Measurements from ENCODE around the gene MINDY4. TPM values are rescaled to one million over a fixed set of nuclear protein-coding genes. Genes with fewer than 3 reads are reported as not detected.

Gene MINDY4
- total and polyA plus RNA-seq, 2 of the 8 experiments (the other 6 are each of a cell fraction or from before 2014, with no cell fraction given): 1.3 to 3.6 TPM

DNA sequence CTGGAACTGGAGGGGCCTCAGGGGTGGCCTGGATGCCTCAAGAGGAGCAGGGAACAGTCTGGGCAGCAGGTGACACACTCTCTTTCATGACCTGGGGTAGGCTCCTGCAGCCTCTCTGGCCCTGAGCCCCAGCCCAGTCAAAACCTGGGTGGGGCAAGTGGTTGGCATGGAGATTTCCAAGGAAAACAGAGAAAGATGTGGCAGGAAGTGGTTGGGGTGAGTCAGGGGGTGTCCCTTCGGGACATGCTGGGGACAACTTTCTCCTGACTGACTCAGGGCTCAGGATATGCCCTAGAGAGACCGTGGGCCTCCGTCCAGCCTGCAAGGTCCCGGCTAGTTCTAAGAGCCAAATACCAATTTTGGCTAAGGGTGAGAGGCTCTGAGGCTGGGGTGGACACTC, 143.4 kb downstream of the MINDY4 start:
- ChIA-PET POLR2A (ENCODE audit: partially characterized antibody) (no interaction called here), CTCF (ENCODE audit: partially characterized antibody) (interaction anchor here (0.6 to 7.4 kb wide), 3 partner anchors 22 to 143 kb away, joined by 3 to 55 read pairs (median 4); no protein-coding TSS in a partner anchor)
- no peaks in the 10 kb centered on the region; the same call in 1 of the 2 replicates for H3K23me2 ChIP-seq (ENCODE audit: low read depth, low read length)
- H3K79me1 ChIP-seq (ENCODE audit: low read depth, low read length): no peaks in the 10 kb centered on the region
- H2BK12ac ChIP-seq (ENCODE audit: low read depth, low read length): 0 out of 2 replicates have a peak overlapping the region, but pooled peaks have one; percentile 17
- H2AFZ ChIP-seq (ENCODE audit: low read length): no peak overlapping the region
- peaks cover 0 to 2% of the 10 kb centered on the region in 2 experiments for H4K20me1 ChIP-seq (replicated peaks in 1 of 2; ENCODE audit: control insufficient read depth in 1 of 2, insufficient read depth in 2 of 2, low read length in 2 of 2)
- H3K79me2 ChIP-seq (ENCODE audit: control insufficient read depth in 1 of 2, insufficient read depth in 2 of 2, low read length in 2 of 2): no peaks in the 10 kb centered on the region
- H3K4me2 ChIP-seq (ENCODE audit: insufficient read depth in 1 of 2, low read depth in 2 of 2, low read length in 2 of 2): no peak overlapping the region
- DNase-seq (ENCODE audit: low read depth in 1 of 2, low spot score in 2 of 2) (no peak), FAIRE-seq (no peak)
- no peaks in the 10 kb centered on the region for H3K9me3 ChIP-seq (ENCODE audit: insufficient read depth in 2 of 2, low read depth in 1 of 2, low read length in 1 of 2)
- no peak overlapping the region for H2BK15ac ChIP-seq (ENCODE audit: low read length)
- H2BK5ac ChIP-seq (ENCODE audit: low read depth, low read length): no peak overlapping the region
- TF ChIP-seq CBX8 (IDR thresholded peaks at IDR 0.05; ENCODE audit: borderline replicate concordance, low read depth, low read length): no peak
- TF ChIP-seq TEAD4 (IDR thresholded peaks at IDR 0.05; ENCODE audit: low read depth, low read length): no peak
- TF ChIP-seq CREB1 (IDR thresholded peaks at IDR 0.05): no peak
- TF ChIP-seq TCF12 (IDR thresholded peaks at IDR 0.05; ENCODE audit: low read depth, low read length): no peak
- no peak for TF ChIP-seq BACH1 (IDR thresholded peaks at IDR 0.05; ENCODE audit: low read length)
- no peak for TF ChIP-seq POLR2A (IDR thresholded peaks at IDR 0.05; ENCODE audit: control extremely low read depth in 1 of 2, low read depth in 2 of 2, low read length in 2 of 2)
- no peak for TF ChIP-seq GABPA (IDR thresholded peaks at IDR 0.05; ENCODE audit: borderline replicate concordance, insufficient read depth, low read length)
- TF ChIP-seq JUN (IDR thresholded peaks at IDR 0.05; ENCODE audit: low read depth, low read length): no peak
- no peak for TF ChIP-seq NANOG (IDR thresholded peaks at IDR 0.05; ENCODE audit: insufficient read depth, low read depth, low read length, poor library complexity, severe bottlenecking)
- no peak overlapping the region for H3K9ac ChIP-seq (replicated peaks in 1 of 4; ENCODE audit: extremely low read depth in 1 of 4, low read depth in 3 of 4, low read length in 3 of 4)
- H3K27ac ChIP-seq (ENCODE audit: low read depth, low read length): no peak overlapping the region
- no peaks in the 10 kb centered on the region for H3K27me3 ChIP-seq (replicated peaks in 1 of 4; ENCODE audit: control insufficient read depth in 3 of 4, extremely low read depth in 1 of 4, insufficient read depth in 3 of 4, low read length in 3 of 4)
- peaks cover 0 to 13% (median 4%) of the 10 kb centered on the region in 4 experiments; a peak in 4 of 7 replicates for H3K4me1 ChIP-seq (replicated peaks in 1 of 4; ENCODE audit: control insufficient read depth in 3 of 4, insufficient read depth in 4 of 4, low read length in 3 of 4)
- no peak overlapping the region for H2BK20ac ChIP-seq (ENCODE audit: low read length)
- H4K5ac ChIP-seq (ENCODE audit: insufficient read length, low read depth, low read length): no peak overlapping the region
- H3K56ac ChIP-seq (replicated peaks; ENCODE audit: insufficient read length, low read depth, low read length): no peak overlapping the region
- H3K23ac ChIP-seq (ENCODE audit: insufficient read length): no peak overlapping the region
- no peak overlapping the region for H3K18ac ChIP-seq (ENCODE audit: extremely low read depth, low read length)
- no peak overlapping the region for H4K8ac ChIP-seq (ENCODE audit: extremely low read depth, insufficient read depth, low read length)
- H3K4me3 ChIP-seq (ENCODE audit: extremely low read depth in 1 of 4, insufficient read depth in 2 of 4, low read depth in 3 of 4, low read length in 4 of 4): no peak overlapping the region
- no peak overlapping the region for H2BK120ac ChIP-seq (replicated peaks; ENCODE audit: low read depth, low read length)
- H4K91ac ChIP-seq (replicated peaks; ENCODE audit: insufficient read length, low read length): no peak overlapping the region
- H3K14ac ChIP-seq (ENCODE audit: insufficient read length): no peak overlapping the region
- no peak overlapping the region for H3K4ac ChIP-seq (replicated peaks; ENCODE audit: insufficient read length, low read depth, low read length)
- no peak overlapping the region for H2AK5ac ChIP-seq (ENCODE audit: low read depth, low read length)
- WGBS, 2 experiments (ENCODE audit: extremely low coverage in 1 of 2, insufficient coverage in 1 of 2, insufficient read length in 1 of 2, insufficient replicate concordance in 2 of 2, low coverage in 1 of 2, low lambda C conversion rate in 2 of 2, missing lambda C conversion rate in 1 of 2): 91% methylated on average over 4 of the region's 4 CpGs; no CpG with 5 or more reads in 1 of the 2 experiments
- H3K36me3 ChIP-seq (ENCODE audit: control insufficient read depth in 2 of 4, insufficient read depth in 4 of 4, low read length in 3 of 4): no peaks in the 10 kb centered on the region

All from H1 (cell line).